Mucosa of rectum (tissue), 2 donors: ENCODE results near the gene COX8C.

Source experiments
- H3K27ac ChIP-seq, 2 donors: one replicate each; pipeline ENCODE4 v1.7.0; 2013; ENCODE audit warnings: inconsistent platforms in 2 of 2, low read depth in 2 of 2, low read length in 2 of 2
- H3K27me3 ChIP-seq, 2 donors: one replicate each; pipeline ENCODE4 v1.7.0; 2013; ENCODE audit warnings: low read length in 2 of 2; ENCODE audit not compliant: control insufficient read depth in 2 of 2, insufficient read depth in 2 of 2
- H3K36me3 ChIP-seq, 2 donors: one replicate each; pipeline ENCODE4 v1.7.0; 2013; ENCODE audit warnings: low read length in 2 of 2; ENCODE audit not compliant: control insufficient read depth in 2 of 2, insufficient read depth in 2 of 2
- H3K4me1 ChIP-seq, 2 donors: one replicate each; pipeline ENCODE4 v1.7.0; 2013; ENCODE audit warnings: low read length in 2 of 2, mild to moderate bottlenecking in 1 of 2; ENCODE audit not compliant: control insufficient read depth in 2 of 2, insufficient read depth in 2 of 2
- H3K4me3 ChIP-seq, 2 donors: one replicate each; pipeline ENCODE4 v1.7.0; 2013; ENCODE audit warnings: low read length in 2 of 2
- H3K9ac ChIP-seq, 2 donors: one replicate each; pipeline ENCODE4 v1.7.0; 2013; ENCODE audit warnings: low read length in 2 of 2, low read depth in 1 of 2, mild to moderate bottlenecking in 1 of 2
- H3K9me3 ChIP-seq, 2 donors: one replicate each; pipeline ENCODE4 v1.7.0; 2013; ENCODE audit warnings: low read length in 2 of 2; ENCODE audit not compliant: control insufficient read depth in 2 of 2
- donor health status: healthy.
- donor health status: Normal muscosa, but diverticular disease.

COX8C gene

DNA sequence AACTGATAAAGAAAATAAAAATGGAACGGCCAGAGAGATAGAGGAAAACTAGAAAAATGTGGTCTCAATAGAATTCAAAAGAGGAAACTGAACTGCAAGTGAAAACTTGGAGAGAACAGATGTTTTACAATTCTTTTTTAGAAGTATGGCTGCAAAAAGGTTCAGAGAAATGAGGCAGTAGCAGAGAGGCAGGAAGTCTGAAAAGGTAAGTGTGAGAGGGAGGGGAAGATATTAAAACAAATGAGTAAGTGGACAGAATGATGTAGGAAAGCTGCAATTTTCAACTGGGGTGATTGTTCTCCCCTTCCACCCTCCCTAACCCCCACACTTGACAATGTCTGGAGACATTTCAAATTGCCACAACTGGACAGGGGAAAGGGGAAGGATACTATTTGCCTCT lies 27.0 kb upstream of the COX8C start:
- H3K9me3 ChIP-seq, result no peaks in the 10 kb centered on the region
- H3K36me3 ChIP-seq, result peaks cover 0 to 2% of the 10 kb centered on the region in 2 donors
- no peak overlapping the region for H3K27ac ChIP-seq
- H3K27me3 ChIP-seq, result no peaks in the 10 kb centered on the region
- no peak overlapping the region for H3K4me3 ChIP-seq
- H3K9ac ChIP-seq, result no peak overlapping the region
- H3K4me1 ChIP-seq, result peaks cover 13 to 15% of the 10 kb centered on the region in 2 donors

DNA sequence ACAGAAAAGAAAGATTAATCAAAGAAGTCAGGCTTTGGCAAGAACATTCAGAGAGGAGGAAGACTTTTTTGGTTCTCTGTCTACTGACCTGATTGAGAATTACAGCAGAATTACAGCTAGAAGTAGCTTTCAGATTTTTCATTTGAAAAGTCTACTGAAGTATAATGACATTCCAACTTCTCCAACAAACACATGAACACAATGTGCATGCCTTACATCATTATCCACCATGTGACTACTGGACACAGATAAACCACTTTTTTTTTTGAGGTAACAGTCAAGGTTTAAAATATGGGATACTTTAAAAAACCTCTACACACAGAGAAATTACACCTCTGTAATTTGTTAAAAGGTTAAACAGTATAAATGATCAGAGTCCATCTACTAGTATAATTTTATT lies 26.5 kb upstream of the COX8C start:
- H3K27me3 ChIP-seq, result no peaks in the 10 kb centered on the region
- no peaks in the 10 kb centered on the region for H3K9me3 ChIP-seq
- H3K4me3 ChIP-seq, result no peak overlapping the region
- no peak overlapping the region for H3K27ac ChIP-seq
- H3K4me1 ChIP-seq, result peaks cover 13 to 15% of the 10 kb centered on the region in 2 donors
- H3K36me3 ChIP-seq, result peaks cover 0 to 2% of the 10 kb centered on the region in 2 donors
- no peak overlapping the region for H3K9ac ChIP-seq

DNA sequence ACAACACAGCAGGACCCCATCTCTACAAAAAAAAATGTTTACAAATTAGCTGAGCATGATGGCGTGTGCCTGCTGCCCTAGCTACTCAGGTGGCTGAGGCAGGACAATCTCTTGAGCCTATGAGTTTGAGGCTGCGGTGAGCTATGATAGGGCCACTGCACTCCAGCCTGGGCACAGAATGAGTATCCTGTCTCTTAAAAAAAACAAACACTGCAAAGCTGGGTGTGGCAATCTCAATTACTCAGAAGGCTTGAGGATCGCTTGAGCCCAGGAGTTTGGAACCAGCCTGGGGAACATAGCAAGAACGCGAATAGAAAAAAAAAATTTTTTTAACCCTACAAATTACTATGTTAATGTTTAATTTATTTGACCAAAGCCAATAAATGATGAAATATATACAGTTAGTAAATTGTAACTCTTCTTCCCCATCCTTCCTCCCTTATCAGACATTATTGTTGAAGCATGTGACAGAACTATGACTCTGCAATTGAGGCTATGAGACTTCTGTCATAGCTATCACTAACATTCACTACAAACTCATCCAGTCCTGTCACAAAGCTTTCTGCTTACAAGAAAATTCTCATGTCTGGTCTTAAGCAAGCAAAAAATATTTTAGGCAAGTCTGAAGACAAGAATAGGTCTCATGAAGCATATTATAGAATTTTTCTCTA lies 23.9 kb upstream of the COX8C start:
- no peak overlapping the region for H3K27ac ChIP-seq
- no peak overlapping the region for H3K9ac ChIP-seq
- no peak overlapping the region for H3K4me3 ChIP-seq
- peaks cover 3 to 7% of the 10 kb centered on the region in 2 donors for H3K4me1 ChIP-seq
- no peaks in the 10 kb centered on the region for H3K27me3 ChIP-seq
- H3K36me3 ChIP-seq, result peaks cover 0 to 2% of the 10 kb centered on the region in 2 donors
- no peaks in the 10 kb centered on the region for H3K9me3 ChIP-seq

- H3K27me3 ChIP-seq, result no peaks in the 10 kb centered on the region
- H3K4me3 ChIP-seq, result no peak overlapping the region
- peaks cover 3% of the 10 kb centered on the region in 2 donors for H3K4me1 ChIP-seq
- H3K9me3 ChIP-seq, result no peaks in the 10 kb centered on the region
- H3K9ac ChIP-seq, result no peak overlapping the region
- peaks cover 0 to 2% of the 10 kb centered on the region in 2 donors for H3K36me3 ChIP-seq
- no peak overlapping the region for H3K27ac ChIP-seq
These were observed 23.3 kb upstream of the COX8C start for GRCh38 chr14:93323600-93324174.

GRCh38 chr14:93326196-93326595 lies 20.8 kb upstream of the COX8C start:
- H3K27me3 ChIP-seq, result no peaks in the 10 kb centered on the region
- H3K27ac ChIP-seq, result no peak overlapping the region
- no peak overlapping the region for H3K4me3 ChIP-seq
- peaks cover 0 to 2% of the 10 kb centered on the region in 2 donors for H3K36me3 ChIP-seq
- no peaks in the 10 kb centered on the region for H3K9me3 ChIP-seq
- H3K4me1 ChIP-seq, result peaks cover 17 to 23% of the 10 kb centered on the region in 2 donors
- H3K9ac ChIP-seq, result no peak overlapping the region

GRCh38 chr14:93328546-93328945 lies 18.4 kb upstream of the COX8C start:
- Histone ChIP-seq H3K36me3 (peaks cover 0 to 2% of the 10 kb centered on the region in 2 donors), H3K9ac (no peak overlapping the region), H3K4me3 (no peak overlapping the region), H3K9me3 (no peaks in the 10 kb centered on the region), H3K27ac (no peak overlapping the region), H3K27me3 (no peaks in the 10 kb centered on the region), H3K4me1 (peaks cover 21 to 28% of the 10 kb centered on the region in 2 donors)

GRCh38 chr14:93329965-93330608 lies 16.9 kb upstream of the COX8C start:
- no peaks in the 10 kb centered on the region for H3K27me3 ChIP-seq
- H3K4me3 ChIP-seq, result peak overlapping the region; percentile 9 to 53
- no peaks in the 10 kb centered on the region for H3K9me3 ChIP-seq
- H3K4me1 ChIP-seq, result peaks cover 18 to 31% of the 10 kb centered on the region in 2 donors
- H3K9ac ChIP-seq, result peak overlapping the region in 1 of 2 donors; percentile 1
- H3K27ac ChIP-seq, result peak overlapping the region in 1 of 2 donors; percentile 11
- no peaks in the 10 kb centered on the region for H3K36me3 ChIP-seq

DNA sequence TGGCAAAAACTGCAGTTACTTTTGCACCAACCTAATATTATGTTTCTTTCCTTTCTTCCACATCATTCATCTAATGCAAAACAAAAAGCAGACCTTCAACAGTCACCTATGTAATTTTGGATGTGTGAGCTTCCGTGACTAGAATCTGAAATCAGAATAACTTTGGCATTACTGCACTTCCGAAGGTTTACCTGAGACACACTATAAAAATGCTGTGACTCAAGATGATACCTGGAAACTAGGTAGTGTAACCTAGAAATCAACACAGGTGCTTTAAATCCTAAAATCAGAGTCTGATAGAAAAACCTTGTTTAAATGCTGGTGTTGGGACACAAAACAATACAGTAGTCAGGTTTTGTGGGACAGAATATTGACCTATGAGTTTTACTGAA lies 16.4 kb upstream of the COX8C start:
- Histone ChIP-seq H3K9ac (peak overlapping the region in 1 of 2 donors; percentile 24), H3K4me3 (peak overlapping the region in 1 of 2 donors; percentile 96), H3K27me3 (no peaks in the 10 kb centered on the region), H3K36me3 (no peaks in the 10 kb centered on the region), H3K27ac (peak overlapping the region; percentile 11 to 20), H3K9me3 (no peaks in the 10 kb centered on the region), H3K4me1 (peaks cover 18 to 31% of the 10 kb centered on the region in 2 donors)

- Histone ChIP-seq H3K9ac (peak overlapping the region in 1 of 2 donors; percentile 24), H3K4me1 (peaks cover 18 to 31% of the 10 kb centered on the region in 2 donors), H3K27me3 (no peaks in the 10 kb centered on the region), H3K9me3 (no peaks in the 10 kb centered on the region), H3K36me3 (no peaks in the 10 kb centered on the region), H3K27ac (peak overlapping the region; percentile 97), H3K4me3 (peak overlapping the region; percentile 22 to 96)
These were observed 15.8 kb upstream of the COX8C start for GRCh38 chr14:93331002-93331727.
